Heart right ventricle (tissue), 16 donors: Measurements from ENCODE around the gene SLC8A1. TPM values are rescaled to one million over a fixed set of nuclear protein-coding genes. Genes with fewer than 3 reads are reported as not detected.

Experiments used
- ATAC-seq, 8 donors: fragments of 200-7000 bp; cut with Tn5 transposase; one replicate each; pipeline ENCODE4 v1.9.1; 2020; ENCODE audit warnings: mild to moderate bottlenecking in 8 of 8, moderate library complexity in 8 of 8, moderate number of reproducible peaks in 1 of 8
- DNase-seq, 2 donors: peaks; one replicate each; pipeline ENCODE4 v3.0.0-alpha.2; 2020
- H3K27ac ChIP-seq, 10 donors: fragments of 200-600 bp; sonication (generic) in 2 of 10; one replicate each; pipeline versions ENCODE4 v1.5.0 to v1.8.0; 2020 to 2022; ENCODE audit warnings: mild to moderate bottlenecking in 3 of 10
- H3K27me3 ChIP-seq, 7 donors: fragments of 200-600 bp; one replicate each; pipeline ENCODE4 v1.8.0; 2021 to 2022; ENCODE audit warnings: mild to moderate bottlenecking in 2 of 7
- H3K36me3 ChIP-seq, 9 donors: fragments of 200-600 bp; sonication (generic) in 1 of 9; one replicate each; pipeline versions ENCODE4 v1.5.0 to v1.8.0; 2020 to 2022; ENCODE audit warnings: mild to moderate bottlenecking in 2 of 9
- H3K4me1 ChIP-seq, 9 donors: fragments of 200-600 bp; sonication (generic) in 1 of 9; one replicate each; pipeline versions ENCODE4 v1.5.0 to v1.8.0; 2020 to 2022; ENCODE audit warnings: mild to moderate bottlenecking in 4 of 9
- H3K4me3 ChIP-seq, 10 donors: fragments of 200-600 bp; sonication (generic) in 2 of 10; one replicate each; pipeline versions ENCODE4 v1.5.0 to v1.8.0; 2020 to 2022; ENCODE audit warnings: mild to moderate bottlenecking in 7 of 10, moderate library complexity in 2 of 10
- H3K9me3 ChIP-seq, 11 donors: fragments of 200-600 bp in 10 of 11; sonication (generic) in 2 of 11; one replicate each; pipeline versions ENCODE4 v1.5.0 to v1.8.0; 2013 to 2022; ENCODE audit warnings: mild to moderate bottlenecking in 2 of 11, control low read depth in 1 of 11, moderate library complexity in 1 of 11
- CTCF ChIP-seq, 9 donors: fragments of 200-600 bp; sonication (generic) in 2 of 9; IDR thresholded peaks; one replicate each; pipeline versions ENCODE4 v1.5.0 to v1.8.0; 2021 to 2022; ENCODE audit warnings: antibody characterized with exemption in 9 of 9, mild to moderate bottlenecking in 5 of 9, moderate library complexity in 1 of 9
- WGBS, 2 donors: extraction: QIAGEN DNeasy Blood & Tissue Kit; methylation state at CpG; one replicate each; pipeline ENCODE4 v1.1.7; 2013; ENCODE audit warnings: inconsistent platforms in 1 of 2; 5-methylcytosine and 5-hydroxymethylcytosine counted together
- intact Hi-C, 10 donors: fragments of 100-400 bp; cut with DNase I; formaldehyde crosslinking; loops; one replicate each; pipeline versions ENCODE4 v1.11.1 to v1.14.2; 2022
- polyA plus RNA-seq, 2 donors: library from polyadenylated mRNA; stranded (reverse); fragments of 200-250 nt; gene quantifications; one replicate each; pipeline ENCODE4 v1.2.3, GENCODE V29; 2013
- total RNA-seq, 10 donors: library from RNA; stranded (reverse); fragmentation: NEBNext Ultra II Directional in 3 of 10; extraction: Animal tissue kit (Norgen Biotek cat#: 25700) in 3 of 10; gene quantifications; one replicate each; pipeline versions ENCODE4 v1.2.1 to v1.2.4, GENCODE V29; 2021 to 2023
- donor health status: Arrhythmogenic right ventricular cardiomyopathy.
- donor health status: ischemic (EF 13 %, LVEDD 7.1; RV severe dilation, severe dysfunction).
- donor health status: healthy with polysubstance abuse.
- donor health status: DM: no; HTN: yes; CAD: no.
- donor health status: DM: no; HTN: no; CAD: no.
- donor health status: ischemic (EF 25% LVEDD 6.9; RV normal size, moderate dysfunction).
- donor health status: ischemic (EF 25% LVEDD 5.7; RV mildly dilated, moderate dysfunction).
- donor health status: healthy.
- donor health status: DM: yes; HTN: yes; CAD: no.
- donor health status: Ischemic cardiomyopathy.
- donor health status: ischemic (EF 35%, LVEDD 5.7; RV mildly dilated, moderate dysfunction).
- donor health status: nonischemic (EF 11% LVEDD 7.7; RV severe dilation, severe dysfunction).
- donor health status: DM: yes; HTN: yes; CAD: no.
- donor health status: PGD.
- donor health status: ischemic (EF 29% LVEDD 5.4; RV normal size, mild dysfunction).
- donor health status: nonischemic (EF 23%, LVEDD 6.1; RV moderate dilation, normal function).

Gene SLC8A1
- total and polyA plus RNA-seq, 12 donors, result 11.1 to 1,497 (median 1,067) TPM

- TF ChIP-seq CTCF (IDR thresholded peaks at IDR 0.05), result no peak
- intact Hi-C loops, result no loop called here
- DNase-seq, result no peak
- Histone ChIP-seq H3K27ac (peak overlapping the region in 2 of 10 donors; percentile 10 to 45), H3K4me1 (peaks cover 2 to 91% (median 67%) of the 10 kb centered on the region in 9 donors), H3K27me3 (no peaks in the 10 kb centered on the region), H3K9me3 (no peaks in the 10 kb centered on the region), H3K36me3 (no peaks in the 10 kb centered on the region), H3K4me3 (no peak overlapping the region)
- ATAC-seq, result peak in 7 of 8 donors; percentile 31 to 76 (median 43)
- 5 to 7% methylated on average over 1 of the region's 1 CpG for WGBS, 2 donors
These were observed 57.3 kb downstream of the SLC8A1 start for GRCh38 chr2:40394597-40394996.

GRCh38 chr2:40394031-40394430 lies 57.9 kb downstream of the SLC8A1 start:
- DNase-seq (no peak), ATAC-seq (peak in 3 of 8 donors; percentile 10 to 29 (median 18))
- 53 to 55% methylated on average over 4 of the region's 4 CpGs for WGBS, 2 donors
- Histone ChIP-seq H3K27me3 (no peaks in the 10 kb centered on the region), H3K27ac (peak overlapping the region in 2 of 10 donors; percentile 8 to 45), H3K9me3 (no peaks in the 10 kb centered on the region), H3K36me3 (no peaks in the 10 kb centered on the region), H3K4me1 (peaks cover 2 to 85% (median 61%) of the 10 kb centered on the region in 9 donors), H3K4me3 (no peak overlapping the region)
- intact Hi-C loops, result no loop called here
- TF ChIP-seq CTCF (IDR thresholded peaks at IDR 0.05), result no peak

- Histone ChIP-seq H3K27me3 (no peaks in the 10 kb centered on the region), H3K27ac (no peak overlapping the region), H3K36me3 (no peaks in the 10 kb centered on the region), H3K4me3 (no peak overlapping the region), H3K4me1 (peaks cover 0 to 58% (median 32%) of the 10 kb centered on the region in 9 donors), H3K9me3 (no peaks in the 10 kb centered on the region)
- DNase-seq (no peak), ATAC-seq (no peak)
- no peak for TF ChIP-seq CTCF (IDR thresholded peaks at IDR 0.05)
- WGBS, 2 donors, result 70 to 74% methylated on average over 5 of the region's 5 CpGs
- intact Hi-C loops, result no loop called here
These were observed 63.7 kb downstream of the SLC8A1 start for GRCh38 chr2:40388161-40388560.

- intact Hi-C loops, result no loop called here
These were observed 65.7 kb downstream of the SLC8A1 start for GRCh38 chr2:40386177-40386576.

More at GRCh38 chr2:40386177-40386576, 65.7 kb downstream of the SLC8A1 start:
- Histone ChIP-seq H3K4me1 (peaks cover 0 to 41% (median 18%) of the 10 kb centered on the region in 9 donors), H3K27me3 (no peaks in the 10 kb centered on the region), H3K27ac (no peak overlapping the region), H3K36me3 (no peaks in the 10 kb centered on the region), H3K4me3 (no peak overlapping the region), H3K9me3 (peaks cover 0 to 13% (median 3%) of the 10 kb centered on the region in 11 donors)
- DNase-seq, result no peak
- WGBS, 2 donors, result 47 to 73% methylated on average over 2 of the region's 2 CpGs
- no peak for ATAC-seq
- TF ChIP-seq CTCF (IDR thresholded peaks at IDR 0.05), result no peak
